ENCODE data around the gene ATRN. TPM values are rescaled to one million over a fixed set of nuclear protein-coding genes. Genes with fewer than 3 reads are reported as not detected.
"Not testable (repeated sequence)": the region's sequence is repeated elsewhere in the genome, so short reads cannot be mapped to it uniquely, and the experiment has no call there.

ATRN gene
- total RNA-seq, 1 donor from 2014 or later, result 11.9 TPM

DNA sequence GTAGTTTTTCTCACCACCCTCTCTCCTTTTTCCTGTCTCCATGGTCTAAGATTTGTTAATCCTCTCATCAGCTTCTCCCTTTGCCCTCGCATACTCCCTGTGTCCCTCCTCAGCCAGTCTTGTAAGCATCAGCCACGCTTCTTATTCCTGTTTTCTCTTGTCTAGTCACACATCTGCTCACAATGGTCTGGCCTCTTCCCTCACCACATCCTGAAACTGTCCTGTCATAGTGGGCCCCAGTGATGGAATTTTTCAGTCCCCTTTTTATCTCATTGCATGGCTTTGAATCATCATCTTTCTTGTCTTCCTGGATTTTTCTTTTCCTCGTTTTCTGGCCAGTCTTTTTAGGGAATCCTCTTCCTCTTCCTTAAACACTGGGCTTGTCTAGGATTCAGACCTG is 135.2 kb downstream of the ATRN start:
- Mint-ChIP-seq H3K4me1 (ENCODE audit: low read depth) (no peaks in the 10 kb centered on the region), H3K36me3 (ENCODE audit: low read depth) (peaks cover 7% of the 10 kb centered on the region), H3K9me3 (no peaks in the 10 kb centered on the region), H3K27me3 (ENCODE audit: insufficient read depth) (no peaks in the 10 kb centered on the region), H3K4me3 (no peak overlapping the region), H3K27ac (no peak overlapping the region)
- intact Hi-C loops (cut with micrococcal nuclease), result no loop called here
- DNase-seq (ENCODE audit: low spot score), result no peak

DNA sequence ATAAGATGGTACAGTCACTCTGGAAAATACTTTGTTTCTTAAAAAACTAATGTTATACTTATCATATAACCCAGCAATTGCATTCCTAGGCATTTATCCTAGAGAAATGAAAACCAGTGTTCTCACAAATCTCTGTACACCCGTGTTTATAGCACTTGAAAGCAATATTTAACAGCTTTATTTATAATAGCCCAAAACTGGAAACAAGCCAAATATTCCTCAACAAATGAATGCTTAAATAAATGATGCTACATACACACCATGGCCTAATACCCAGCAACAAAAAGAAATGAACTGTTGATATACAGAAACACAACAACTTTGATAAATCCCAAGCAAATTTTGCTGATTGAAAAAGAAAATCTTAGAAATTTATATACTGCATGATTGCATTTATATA is 141.1 kb downstream of the ATRN start:
- intact Hi-C loops (cut with micrococcal nuclease), result no loop called here
- H3K4me3 Mint-ChIP-seq, result no peak overlapping the region

DNA sequence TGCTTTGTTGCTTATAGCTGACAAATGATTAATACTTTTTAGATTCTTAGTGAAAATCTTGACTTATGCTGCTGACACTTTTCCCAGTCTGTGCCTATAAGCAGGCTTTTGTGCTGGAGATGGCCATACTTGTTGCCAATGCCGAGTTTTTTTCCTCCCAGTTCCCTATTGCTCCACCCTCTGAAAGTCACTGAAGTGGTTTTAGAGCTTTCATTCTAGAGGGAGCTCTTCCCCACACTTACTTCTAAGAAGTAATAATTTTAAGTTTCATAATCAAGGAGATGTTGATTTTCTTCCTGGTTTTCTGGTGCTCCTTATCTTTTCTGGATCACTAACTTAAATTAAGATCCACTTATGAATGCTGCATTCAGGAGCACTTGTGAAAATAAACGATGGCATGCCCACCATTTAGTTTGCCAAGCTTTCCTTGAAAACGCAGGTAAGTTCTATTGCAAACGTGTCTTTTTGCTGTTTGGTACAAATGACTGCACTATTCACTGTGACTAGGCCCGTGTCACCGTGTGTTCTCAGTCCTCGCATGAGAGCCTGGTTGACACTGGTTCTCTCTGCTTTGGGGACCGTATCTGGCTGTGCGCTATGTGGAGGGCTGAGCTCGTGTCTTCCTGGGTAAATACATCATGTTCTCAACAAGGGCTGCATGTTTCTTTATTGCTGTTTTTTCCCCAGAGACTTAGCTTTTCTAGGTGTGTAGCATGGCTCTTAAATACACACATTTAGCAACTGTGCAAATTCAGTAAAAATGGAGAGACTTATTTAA is 142.2 kb downstream of the ATRN start:
- Mint-ChIP-seq H3K4me1 (ENCODE audit: low read depth) (no peaks in the 10 kb centered on the region), H3K36me3 (ENCODE audit: low read depth) (peaks cover 3% of the 10 kb centered on the region), H3K4me3 (no peak overlapping the region), H3K27me3 (ENCODE audit: insufficient read depth) (no peaks in the 10 kb centered on the region), H3K9me3 (no peaks in the 10 kb centered on the region), H3K27ac (no peak overlapping the region)
- DNase-seq (ENCODE audit: low spot score), result no peak
- intact Hi-C loops (cut with micrococcal nuclease), result no loop called here

More for the DNA sequence above, 141.1 kb downstream of the ATRN start:
- H3K4me1 Mint-ChIP-seq (ENCODE audit: low read depth), result no peaks in the 10 kb centered on the region
- no peak overlapping the region for H3K27ac Mint-ChIP-seq
- H3K9me3 Mint-ChIP-seq, result no peaks in the 10 kb centered on the region
- peaks cover 3% of the 10 kb centered on the region for H3K36me3 Mint-ChIP-seq (ENCODE audit: low read depth)
- H3K27me3 Mint-ChIP-seq (ENCODE audit: insufficient read depth), result no peaks in the 10 kb centered on the region
- DNase-seq (ENCODE audit: low spot score), result no peak

DNA sequence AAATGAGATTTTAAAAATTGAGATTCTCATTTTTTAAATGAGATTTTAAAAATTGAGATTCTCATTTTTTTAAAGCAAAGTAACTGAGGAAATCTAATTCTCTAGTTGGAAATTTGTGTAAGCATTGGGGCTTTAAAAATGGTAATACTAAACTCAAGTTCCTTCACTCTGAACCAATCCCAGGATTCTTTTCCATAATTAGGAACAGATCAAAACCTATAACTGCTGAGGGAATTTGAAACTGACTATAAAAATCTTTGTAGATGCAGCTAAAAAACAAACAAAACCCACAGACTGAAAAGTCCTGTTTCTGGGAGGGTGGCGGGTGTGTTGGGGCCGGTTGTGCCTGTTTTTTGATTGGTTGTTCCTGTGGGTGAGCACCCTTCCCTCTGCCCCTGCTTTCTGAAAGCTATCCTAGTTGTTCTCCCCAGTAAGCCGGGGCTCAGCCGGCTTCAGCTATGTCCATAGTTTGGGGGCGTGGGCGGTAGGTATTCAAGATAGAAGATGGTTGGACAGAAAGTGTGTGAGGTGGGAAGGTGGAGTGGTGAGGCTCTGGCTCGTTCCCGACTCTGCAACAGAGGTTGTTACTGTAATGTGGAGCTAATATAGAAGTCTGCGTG is 143.1 kb downstream of the ATRN start:
- H3K4me3 Mint-ChIP-seq, result no peak overlapping the region

GRCh38 chr20:3614466-3614865 is 143.6 kb downstream of the ATRN start:
- H3K4me1 Mint-ChIP-seq (ENCODE audit: low read depth), result no peaks in the 10 kb centered on the region
- no peaks in the 10 kb centered on the region for H3K27me3 Mint-ChIP-seq (ENCODE audit: insufficient read depth)
- DNase-seq (ENCODE audit: low spot score), result no peak
- H3K4me3 Mint-ChIP-seq, result no peak overlapping the region
- H3K27ac Mint-ChIP-seq, result no peak overlapping the region
- peaks cover 3% of the 10 kb centered on the region for H3K36me3 Mint-ChIP-seq (ENCODE audit: low read depth)
- intact Hi-C loops (cut with micrococcal nuclease), result no loop called here
- no peaks in the 10 kb centered on the region for H3K9me3 Mint-ChIP-seq

More for the DNA sequence above, 143.1 kb downstream of the ATRN start:
- Mint-ChIP-seq H3K36me3 (ENCODE audit: low read depth) (peaks cover 3% of the 10 kb centered on the region), H3K27ac (no peak overlapping the region), H3K9me3 (no peaks in the 10 kb centered on the region), H3K4me1 (ENCODE audit: low read depth) (no peaks in the 10 kb centered on the region), H3K27me3 (ENCODE audit: insufficient read depth) (no peaks in the 10 kb centered on the region)
- DNase-seq (ENCODE audit: low spot score), result no peak
- intact Hi-C loops (cut with micrococcal nuclease), result no loop called here

- intact Hi-C loops (cut with micrococcal nuclease); H3K4me1 Mint-ChIP-seq (ENCODE audit: low read depth); H3K36me3 Mint-ChIP-seq (ENCODE audit: low read depth); H3K27ac Mint-ChIP-seq; H3K4me3 Mint-ChIP-seq; DNase-seq (ENCODE audit: low spot score); H3K27me3 Mint-ChIP-seq (ENCODE audit: insufficient read depth); H3K9me3 Mint-ChIP-seq: not testable (repeated sequence)
Measured at GRCh38 chr20:3615171-3615840, 144.5 kb downstream of the ATRN start.

DNA sequence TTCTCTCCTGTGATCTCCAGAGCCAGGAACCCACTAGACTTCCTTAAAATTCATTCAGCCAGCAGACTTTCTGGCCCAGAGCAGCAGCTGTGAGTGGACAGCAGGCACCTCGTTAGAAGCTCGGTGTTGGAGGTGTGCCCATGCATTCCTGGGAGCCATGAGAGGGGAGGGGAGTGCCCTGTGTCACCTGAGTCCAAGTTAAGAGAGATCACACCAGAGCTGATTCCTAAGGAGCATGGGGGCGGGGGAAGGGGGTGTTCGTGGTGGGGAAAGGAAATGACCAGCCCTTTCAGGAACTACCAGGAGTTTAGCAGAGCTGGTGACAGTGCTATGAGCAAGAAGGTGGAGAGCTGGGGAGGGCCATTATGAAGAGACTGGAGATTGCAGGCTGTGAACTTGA is 145.4 kb downstream of the ATRN start:
- no peak for DNase-seq (ENCODE audit: low spot score)

DNA sequence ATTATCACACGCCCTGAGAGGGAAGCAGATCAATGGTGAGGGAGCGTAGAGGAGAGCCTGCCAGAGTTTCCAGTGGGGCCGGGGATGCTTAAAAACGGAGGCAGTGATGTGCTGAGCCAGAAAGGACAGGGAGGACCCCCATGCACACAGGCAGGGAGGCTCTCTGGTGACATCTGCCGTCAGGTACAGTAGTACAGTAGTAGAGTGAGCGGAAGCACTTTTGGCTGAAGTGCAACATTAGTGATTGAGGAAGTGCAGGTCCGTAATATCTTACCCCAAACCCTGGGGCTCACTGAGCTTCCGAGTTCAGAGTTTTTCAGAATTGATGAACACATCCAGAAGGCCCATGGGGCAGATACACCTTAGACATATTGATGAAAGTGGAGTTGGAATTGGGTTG is 150.3 kb downstream of the ATRN start:
- no peaks in the 10 kb centered on the region for H3K36me3 Mint-ChIP-seq (ENCODE audit: low read depth)
- intact Hi-C loops (cut with micrococcal nuclease), result no loop called here
- no peaks in the 10 kb centered on the region for H3K27me3 Mint-ChIP-seq (ENCODE audit: insufficient read depth)
- no peak overlapping the region for H3K4me3 Mint-ChIP-seq
- H3K4me1 Mint-ChIP-seq (ENCODE audit: low read depth), result no peaks in the 10 kb centered on the region
- H3K27ac Mint-ChIP-seq, result no peak overlapping the region
- no peak for DNase-seq (ENCODE audit: low spot score)
- H3K9me3 Mint-ChIP-seq, result no peaks in the 10 kb centered on the region

More for the DNA sequence above, 145.4 kb downstream of the ATRN start:
- intact Hi-C loops (cut with micrococcal nuclease), result no loop called here
- Mint-ChIP-seq H3K27me3 (ENCODE audit: insufficient read depth) (no peaks in the 10 kb centered on the region), H3K4me3 (no peak overlapping the region), H3K27ac (no peak overlapping the region), H3K36me3 (ENCODE audit: low read depth) (peaks cover 3% of the 10 kb centered on the region), H3K4me1 (ENCODE audit: low read depth) (no peaks in the 10 kb centered on the region), H3K9me3 (no peaks in the 10 kb centered on the region)

DNA sequence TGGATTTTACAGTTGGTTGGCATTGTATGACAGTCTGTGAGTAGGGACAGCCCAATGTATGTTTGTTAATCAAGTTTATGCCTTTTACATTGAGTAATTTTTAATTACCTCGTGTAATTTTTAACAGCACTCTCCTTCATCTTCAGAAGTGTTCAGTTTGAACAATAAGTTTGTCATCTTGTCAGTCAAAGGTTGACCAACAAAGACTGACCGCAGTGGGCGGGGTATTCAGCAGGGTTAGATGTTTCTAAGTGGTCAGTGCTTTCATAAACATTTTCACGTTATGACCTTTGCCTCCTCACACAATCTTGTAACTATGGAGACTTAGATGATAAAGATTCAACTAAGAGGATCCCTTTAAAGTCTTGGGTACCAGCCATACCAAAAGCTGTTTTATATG is 151.6 kb downstream of the ATRN start:
- Mint-ChIP-seq H3K9me3 (no peaks in the 10 kb centered on the region), H3K4me1 (ENCODE audit: low read depth) (no peaks in the 10 kb centered on the region), H3K27me3 (ENCODE audit: insufficient read depth) (no peaks in the 10 kb centered on the region), H3K4me3 (no peak overlapping the region), H3K27ac (no peak overlapping the region), H3K36me3 (ENCODE audit: low read depth) (no peaks in the 10 kb centered on the region)
- no peak for DNase-seq (ENCODE audit: low spot score)
- intact Hi-C loops (cut with micrococcal nuclease), result no loop called here

GRCh38 chr20:3627476-3627875 is 156.7 kb downstream of the ATRN start:
- intact Hi-C loops (cut with micrococcal nuclease), result no loop called here

GRCh38 chr20:3628502-3629314 is 157.9 kb downstream of the ATRN start:
- peaks cover 3% of the 10 kb centered on the region for H3K36me3 Mint-ChIP-seq (ENCODE audit: low read depth)
- no peaks in the 10 kb centered on the region for H3K9me3 Mint-ChIP-seq
- intact Hi-C loops (cut with micrococcal nuclease), result no loop called here
- no peaks in the 10 kb centered on the region for H3K27me3 Mint-ChIP-seq (ENCODE audit: insufficient read depth)
- no peak overlapping the region for H3K4me3 Mint-ChIP-seq
- H3K4me1 Mint-ChIP-seq (ENCODE audit: low read depth), result no peaks in the 10 kb centered on the region
- DNase-seq (ENCODE audit: low spot score), result no peak
- no peak overlapping the region for H3K27ac Mint-ChIP-seq

More at GRCh38 chr20:3627476-3627875, 156.7 kb downstream of the ATRN start:
- Mint-ChIP-seq H3K4me3 (no peak overlapping the region), H3K9me3 (no peaks in the 10 kb centered on the region), H3K4me1 (ENCODE audit: low read depth) (no peaks in the 10 kb centered on the region), H3K27me3 (ENCODE audit: insufficient read depth) (no peaks in the 10 kb centered on the region), H3K36me3 (ENCODE audit: low read depth) (peaks cover 3% of the 10 kb centered on the region), H3K27ac (no peak overlapping the region)
- no peak for DNase-seq (ENCODE audit: low spot score)

GRCh38 chr20:3629893-3630292 is 159.1 kb downstream of the ATRN start:
- Mint-ChIP-seq H3K36me3 (ENCODE audit: low read depth) (peaks cover 3% of the 10 kb centered on the region), H3K4me1 (ENCODE audit: low read depth) (no peaks in the 10 kb centered on the region), H3K27me3 (ENCODE audit: insufficient read depth) (no peaks in the 10 kb centered on the region), H3K27ac (no peak overlapping the region), H3K9me3 (no peaks in the 10 kb centered on the region), H3K4me3 (no peak overlapping the region)
- no peak for DNase-seq (ENCODE audit: low spot score)
- intact Hi-C loops (cut with micrococcal nuclease), result no loop called here

All from activated T-helper 1 cell treated with anti-CD3 and anti-CD28 coated beads, Interleukin-12 subunit alpha, Interleukin-12 subunit beta, Interleukin-2, Interleukin-4 antibody, amounts not matched to agents 30 ng/mL and 10 ng/mL and 1 ng/mL, durations not matched to agents 14 hours and 24 hours and 36 hours (primary cell).